Uterus (tissue), 2 donors: ENCODE measurements around the gene SPRR2D.

ENCODE experiments used
- CTCF ChIP-seq, 4 experiments: fragments of 200-600 bp in 2 of 4; fragments of 450-650 bp in 2 of 4; sonication (generic) in 2 of 4; IDR thresholded peaks; one replicate each; pipeline ENCODE4 v1.5.1; 2016 to 2019; ENCODE audit warnings: antibody characterized with exemption in 4 of 4, mild to moderate bottlenecking in 2 of 4, moderate library complexity in 1 of 4
- POLR2A ChIP-seq, 2 donors: fragments of 450-650 bp; IDR thresholded peaks; one replicate each; pipeline ENCODE4 v1.6.1; 2016; ENCODE audit warnings: antibody characterized with exemption in 2 of 2, mild to moderate bottlenecking in 1 of 2, moderate library complexity in 1 of 2

- no peak for TF ChIP-seq CTCF (IDR thresholded peaks at IDR 0.05)
- no peak for TF ChIP-seq POLR2A (IDR thresholded peaks at IDR 0.05)
Measured at GRCh38 chr1:153070243-153070642, 29.3 kb upstream of the SPRR2D start.
